IMR-90 (cell line): ENCODE measurements around the gene ABCC4. TPM values are rescaled to one million over a fixed set of nuclear protein-coding genes. Genes with fewer than 3 reads are reported as not detected.

Experiments used
- ATAC-seq: fragments of 200-7000 bp; cut with Tn5 transposase; 2 replicates; pipeline ENCODE4 v1.9.1; 2020; ENCODE audit warnings: low read depth, mild to moderate bottlenecking, moderate library complexity
- BruUV-seq: library from RNA; stranded (reverse); fragments of 400-500 nt; replicated peaks from 2 replicates; lab custom pipeline; 2021; lab: Mats Ljungman, UMichigan
- CTCF ChIA-PET: fragments of 300-600 bp; formaldehyde crosslinking; extraction: SDS; loops from one replicate; lab custom pipeline; 2021; ENCODE audit warnings: antibody characterized with exemption; lab: Yijun Ruan, JAX
- POLR2A ChIA-PET: fragments of 300-600 bp; sonication (Branson Sonifier 250); formaldehyde crosslinking; loops from one replicate; lab custom pipeline; 2022; ENCODE audit warnings: antibody characterized with exemption; ENCODE audit not compliant: unreplicated experiment; lab: Charles Lee
- DNase-seq: peaks from one replicate; pipeline ENCODE4 v3.0.0; 2013
- H2AFZ ChIP-seq: replicated peaks from 2 replicates; pipeline ENCODE3; 2013; ENCODE audit warnings: low read length, mild to moderate bottlenecking; ENCODE audit not compliant: poor library complexity
- H2AK5ac ChIP-seq: 2 replicates; pipeline ENCODE4 v1.6.1; 2013; ENCODE audit warnings: low read depth, low read length, inconsistent platforms
- H2AK9ac ChIP-seq: replicated peaks from 2 replicates; pipeline ENCODE3; 2013; ENCODE audit warnings: mild to moderate bottlenecking, low read depth, low read length, moderate library complexity; ENCODE audit not compliant: poor library complexity
- H2BK120ac ChIP-seq: 2 replicates; pipeline ENCODE4 v1.6.1; 2013; ENCODE audit warnings: low read depth, low read length, inconsistent platforms
- H2BK15ac ChIP-seq: 3 replicates; pipeline ENCODE4 v1.6.1; 2013; ENCODE audit warnings: low read depth, low read length, inconsistent platforms
- H2BK20ac ChIP-seq: 2 replicates; pipeline ENCODE4 v1.6.1; 2013; ENCODE audit warnings: low read depth, mild to moderate bottlenecking, inconsistent platforms, low read length, moderate library complexity
- H2BK5ac ChIP-seq: 2 replicates; pipeline ENCODE4 v1.6.1; 2013; ENCODE audit warnings: mild to moderate bottlenecking, low read depth, low read length, inconsistent platforms; ENCODE audit not compliant: poor library complexity, severe bottlenecking
- H3K14ac ChIP-seq: replicated peaks from 2 replicates; pipeline ENCODE4 v1.6.1; 2013; ENCODE audit warnings: low read depth, low read length, inconsistent platforms
- H3K18ac ChIP-seq: 2 replicates; pipeline ENCODE4 v1.6.1; 2013; ENCODE audit warnings: low read depth, low read length, control low read depth
- H3K23ac ChIP-seq: 2 replicates; pipeline ENCODE4 v1.6.1; 2013; ENCODE audit warnings: low read depth, low read length, inconsistent platforms
- H3K27ac ChIP-seq: 2 replicates; pipeline ENCODE4 v1.5.1; 2013; ENCODE audit warnings: mild to moderate bottlenecking, control low read depth, low read length; ENCODE audit not compliant: insufficient read depth
- H3K27me3 ChIP-seq: 2 replicates; pipeline ENCODE4 v1.6.1; 2013; ENCODE audit warnings: low read length; ENCODE audit not compliant: control insufficient read depth, insufficient read depth
- H3K36me3 ChIP-seq: 2 replicates; pipeline ENCODE4 v1.6.1; 2013; ENCODE audit warnings: low read length, mixed read lengths; ENCODE audit not compliant: control insufficient read depth, insufficient read depth
- H3K4ac ChIP-seq: 2 replicates; pipeline ENCODE4 v1.6.1; 2013; ENCODE audit warnings: low read depth, low read length, inconsistent platforms
- H3K4me1 ChIP-seq: 2 replicates; pipeline ENCODE4 v1.6.1; 2013; ENCODE audit warnings: low read length, mixed read lengths; ENCODE audit not compliant: control insufficient read depth, insufficient read depth
- H3K4me2 ChIP-seq: 2 replicates; pipeline ENCODE4 v1.6.1; 2013; ENCODE audit warnings: low read depth, mild to moderate bottlenecking, control low read depth, low read length, moderate library complexity
- H3K4me3 ChIP-seq: 2 replicates; pipeline ENCODE4 v1.5.1; 2013; ENCODE audit warnings: low read depth, mild to moderate bottlenecking, control low read depth, low read length, moderate library complexity; ENCODE audit not compliant: insufficient read depth
- H3K56ac ChIP-seq: 2 replicates; pipeline ENCODE4 v1.6.1; 2013; ENCODE audit warnings: low read length, inconsistent platforms; ENCODE audit not compliant: insufficient read depth; ENCODE audit errors: extremely low read depth
- H3K79me1 ChIP-seq, 2 experiments: 2 replicates each; pipeline ENCODE4 v1.6.1; 2013; ENCODE audit warnings: low read length in 2 of 2, inconsistent platforms in 1 of 2, low read depth in 1 of 2
- H3K9ac ChIP-seq: 2 replicates; pipeline ENCODE4 v1.6.1; 2013; ENCODE audit warnings: low read depth, low read length, control low read depth
- H3K9me1 ChIP-seq: 2 replicates; pipeline ENCODE4 v1.6.1; 2013; ENCODE audit warnings: low read length, inconsistent platforms; ENCODE audit not compliant: insufficient read depth
- H3K9me3 ChIP-seq: 2 replicates; pipeline ENCODE4 v1.6.1; 2013; ENCODE audit warnings: low read length; ENCODE audit not compliant: control insufficient read depth, insufficient read depth
- H4K20me1 ChIP-seq: 2 replicates; pipeline ENCODE4 v1.6.1; 2013; ENCODE audit warnings: low read length, inconsistent platforms; ENCODE audit not compliant: insufficient read depth
- H4K5ac ChIP-seq: 2 replicates; pipeline ENCODE4 v1.6.1; 2013; ENCODE audit warnings: mild to moderate bottlenecking, low read depth, low read length, control low read depth
- H4K8ac ChIP-seq, 2 experiments: 2 replicates each; pipeline ENCODE4 v1.6.1; 2013; ENCODE audit warnings: low read depth in 2 of 2, low read length in 2 of 2, control low read depth in 1 of 2, inconsistent platforms in 1 of 2
- H4K91ac ChIP-seq: 2 replicates; pipeline ENCODE4 v1.6.1; 2013; ENCODE audit warnings: low read depth, low read length, inconsistent platforms; ENCODE audit not compliant: insufficient read depth
- BHLHE40 ChIP-seq: fragments of 150-350 bp; IDR thresholded peaks from 2 replicates; pipeline ENCODE4 v1.6.1; 2016; ENCODE audit warnings: mild to moderate bottlenecking, low read depth, low read length
- CEBPB ChIP-seq: IDR thresholded peaks from 2 replicates; pipeline ENCODE4 v1.6.1; 2012; ENCODE audit warnings: low read depth, low read length, improper control_type of control experiment
- CHD1 ChIP-seq: IDR thresholded peaks from 2 replicates; pipeline ENCODE4 v1.6.1; 2012; ENCODE audit warnings: low read depth, low read length, improper control_type of control experiment
- FOS ChIP-seq: fragments of 150-350 bp; IDR thresholded peaks from 2 replicates; pipeline ENCODE4 v1.6.1; 2016; ENCODE audit warnings: low read depth, low read length
- MAFK ChIP-seq: IDR thresholded peaks from 2 replicates; pipeline ENCODE4 v1.6.1; 2012; ENCODE audit warnings: low read depth, low read length, improper control_type of control experiment
- MAZ ChIP-seq: IDR thresholded peaks from 2 replicates; pipeline ENCODE4 v1.6.1; 2012; ENCODE audit warnings: low read depth, mild to moderate bottlenecking, low read length, improper control_type of control experiment, moderate library complexity, borderline replicate concordance
- MXI1 ChIP-seq: IDR thresholded peaks from 2 replicates; pipeline ENCODE4 v1.6.1; 2012; ENCODE audit warnings: low read depth, mild to moderate bottlenecking, low read length, moderate library complexity, borderline replicate concordance
- NFE2L2 ChIP-seq: fragments of 150-350 bp; IDR thresholded peaks from 2 replicates; pipeline ENCODE4 v1.6.1; 2016; ENCODE audit warnings: low read depth, mild to moderate bottlenecking, low read length
- POLR2A ChIP-seq: IDR thresholded peaks from 2 replicates; pipeline ENCODE4 v1.6.1; 2012; ENCODE audit warnings: mild to moderate bottlenecking, low read depth, low read length
- RAD21 ChIP-seq: IDR thresholded peaks from 2 replicates; pipeline ENCODE4 v1.6.1; 2012; ENCODE audit warnings: low read length, improper control_type of control experiment
- RCOR1 ChIP-seq: IDR thresholded peaks from 2 replicates; pipeline ENCODE4 v1.6.1; 2012; ENCODE audit warnings: mild to moderate bottlenecking, low read length, improper control_type of control experiment; ENCODE audit not compliant: insufficient replicate concordance
- RFX5 ChIP-seq: IDR thresholded peaks from 2 replicates; pipeline ENCODE4 v1.8.0; 2012; ENCODE audit warnings: low read depth, mild to moderate bottlenecking, low read length, moderate library complexity
- SMC3 ChIP-seq: fragments of 150-350 bp; IDR thresholded peaks from 2 replicates; pipeline ENCODE4 v1.6.1; 2016; ENCODE audit warnings: low read depth, mild to moderate bottlenecking, antibody characterized with exemption, low read length, moderate library complexity
- WGBS, 2 experiments: methylation state at CpG; one replicate each; pipeline versions ENCODE4 v1.1.5 to v1.1.7; 2013; ENCODE audit warnings: missing lambda C conversion rate in 2 of 2; ENCODE audit not compliant: insufficient read length in 1 of 2; ENCODE audit errors: extremely low coverage in 2 of 2; 5-methylcytosine and 5-hydroxymethylcytosine counted together
- dilution Hi-C: fragments of 300-500 bp; cut with HindIII; formaldehyde crosslinking; loops from one replicate; pipeline ENCODE4 v1.14.3; 2018; ENCODE audit warnings: low sequenced_read_pairs; ENCODE audit not compliant: unreplicated experiment
- in situ Hi-C: fragments of 300-500 bp; cut with MboI; formaldehyde crosslinking; loops from 3 replicates; pipeline ENCODE4 v1.14.3; 2019; ENCODE audit warnings: low sequenced_read_pairs, inconsistent platforms, mixed read lengths
- intact Hi-C: fragments of 100-400 bp; cut with micrococcal nuclease; formaldehyde crosslinking; loops from 2 replicates; pipeline ENCODE4 v1.10.0; 2022
- polyA plus RNA-seq, 3 experiments: library from polyadenylated mRNA; depleted of rRNA; stranded (reverse); fragments of >200 nt; gene quantifications; 2 replicates each; pipeline ENCODE4 v1.2.3, GENCODE V29; 2012; ENCODE audit warnings: low replicate concordance in 1 of 3
- total RNA-seq: library from RNA; depleted of rRNA; stranded (reverse); fragments of >200 nt; gene quantifications from 2 replicates; pipeline ENCODE4 v1.2.3, GENCODE V29; 2012
- TF ChIP-seq, protein P1 (sequence below): fragments of 150-350 bp; IDR thresholded peaks from 2 replicates; pipeline ENCODE4 v1.6.1; 2017; ENCODE audit warnings: mild to moderate bottlenecking, antibody characterized with exemption, low read length, low read depth
- TF ChIP-seq, protein P2 (sequence below): fragments of 150-350 bp; IDR thresholded peaks from 2 replicates; pipeline ENCODE4 v1.6.1; 2016; ENCODE audit warnings: low read depth, mild to moderate bottlenecking, low read length, moderate library complexity, borderline replicate concordance
- TF ChIP-seq, protein P3 (sequence below): conservative IDR thresholded peaks from 2 replicates; pipeline ENCODE4 v1.5.1; 2012; ENCODE audit warnings: mild to moderate bottlenecking, low read depth, low read length, improper control_type of control experiment

Gene ABCC4
- total and polyA plus RNA-seq, 2 of the 4 experiments (the other 2 are of a cell fraction) = 16.6 to 41.4 TPM

DNA sequence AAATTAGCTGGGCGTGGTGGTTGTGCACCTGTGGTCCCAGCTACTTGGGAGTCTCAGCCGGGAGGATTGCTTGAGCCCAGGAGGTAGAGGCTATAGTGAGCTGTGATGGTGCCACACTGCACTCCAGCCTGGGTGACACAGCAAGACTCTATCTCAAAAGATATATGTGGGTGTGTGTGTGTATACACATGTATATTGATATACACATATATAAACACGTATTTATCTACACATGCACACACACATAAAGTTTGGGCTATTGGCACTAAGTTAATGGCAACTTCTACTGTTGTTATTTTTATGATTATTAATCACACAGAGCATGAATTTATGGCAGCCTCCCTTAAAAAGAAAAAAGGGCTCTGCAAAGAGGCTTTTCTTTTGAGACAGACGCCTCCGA, 27.1 kb upstream of the ABCC4 start:
- dilution Hi-C loops (no loop called here), in situ Hi-C loops (no loop called here), intact Hi-C loops (no loop called here)
- Histone ChIP-seq H3K9ac (no peak overlapping the region), H4K20me1 (no peaks in the 10 kb centered on the region), H3K9me3 (no peaks in the 10 kb centered on the region), H4K5ac (no peak overlapping the region), H3K36me3 (no peaks in the 10 kb centered on the region), H2BK20ac (no peak overlapping the region), H2AFZ (no peak overlapping the region), H2AK5ac (no peak overlapping the region), H3K23ac (no peak overlapping the region), H4K8ac (no peak overlapping the region), H3K27me3 (no peaks in the 10 kb centered on the region; the same call in 1 of the 2 replicates), H2BK5ac (no peak overlapping the region), H3K4ac (no peak overlapping the region), H3K4me3 (no peak overlapping the region), H2BK120ac (no peak overlapping the region), H3K9me1 (no peaks in the 10 kb centered on the region), H3K4me1 (no peaks in the 10 kb centered on the region), H2AK9ac (no peak overlapping the region), H3K27ac (no peak overlapping the region), H3K14ac (no peak overlapping the region), H3K79me1 (no peaks in the 10 kb centered on the region), H3K4me2 (no peak overlapping the region), H2BK15ac (no peak overlapping the region), H3K18ac (no peak overlapping the region), H3K56ac (no peak overlapping the region), H4K91ac (no peak overlapping the region)
- POLR2A ChIA-PET = no interaction called here
- no CpG with 5 or more reads among the region's 5 CpGs for WGBS, 2 experiments
- ATAC-seq (no peak), DNase-seq (no peak)
- CTCF ChIA-PET = no interaction called here
- no TSS peak for BruUV-seq
- TF ChIP-seq RCOR1 (no peak), POLR2A (no peak), FOS (no peak), RFX5 (no peak), MAZ (no peak), SMC3 (no peak), CEBPB (no peak), MXI1 (no peak), CHD1 (no peak), RAD21 (no peak), NFE2L2 (no peak), MAFK (no peak), BHLHE40 (no peak)
- TF ChIP-seq, protein P1, sequence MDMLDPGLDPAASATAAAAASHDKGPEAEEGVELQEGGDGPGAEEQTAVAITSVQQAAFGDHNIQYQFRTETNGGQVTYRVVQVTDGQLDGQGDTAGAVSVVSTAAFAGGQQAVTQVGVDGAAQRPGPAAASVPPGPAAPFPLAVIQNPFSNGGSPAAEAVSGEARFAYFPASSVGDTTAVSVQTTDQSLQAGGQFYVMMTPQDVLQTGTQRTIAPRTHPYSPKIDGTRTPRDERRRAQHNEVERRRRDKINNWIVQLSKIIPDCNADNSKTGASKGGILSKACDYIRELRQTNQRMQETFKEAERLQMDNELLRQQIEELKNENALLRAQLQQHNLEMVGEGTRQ = no peak
- TF ChIP-seq, protein P2, sequence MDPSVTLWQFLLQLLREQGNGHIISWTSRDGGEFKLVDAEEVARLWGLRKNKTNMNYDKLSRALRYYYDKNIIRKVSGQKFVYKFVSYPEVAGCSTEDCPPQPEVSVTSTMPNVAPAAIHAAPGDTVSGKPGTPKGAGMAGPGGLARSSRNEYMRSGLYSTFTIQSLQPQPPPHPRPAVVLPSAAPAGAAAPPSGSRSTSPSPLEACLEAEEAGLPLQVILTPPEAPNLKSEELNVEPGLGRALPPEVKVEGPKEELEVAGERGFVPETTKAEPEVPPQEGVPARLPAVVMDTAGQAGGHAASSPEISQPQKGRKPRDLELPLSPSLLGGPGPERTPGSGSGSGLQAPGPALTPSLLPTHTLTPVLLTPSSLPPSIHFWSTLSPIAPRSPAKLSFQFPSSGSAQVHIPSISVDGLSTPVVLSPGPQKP = no peak
- TF ChIP-seq, protein P3, sequence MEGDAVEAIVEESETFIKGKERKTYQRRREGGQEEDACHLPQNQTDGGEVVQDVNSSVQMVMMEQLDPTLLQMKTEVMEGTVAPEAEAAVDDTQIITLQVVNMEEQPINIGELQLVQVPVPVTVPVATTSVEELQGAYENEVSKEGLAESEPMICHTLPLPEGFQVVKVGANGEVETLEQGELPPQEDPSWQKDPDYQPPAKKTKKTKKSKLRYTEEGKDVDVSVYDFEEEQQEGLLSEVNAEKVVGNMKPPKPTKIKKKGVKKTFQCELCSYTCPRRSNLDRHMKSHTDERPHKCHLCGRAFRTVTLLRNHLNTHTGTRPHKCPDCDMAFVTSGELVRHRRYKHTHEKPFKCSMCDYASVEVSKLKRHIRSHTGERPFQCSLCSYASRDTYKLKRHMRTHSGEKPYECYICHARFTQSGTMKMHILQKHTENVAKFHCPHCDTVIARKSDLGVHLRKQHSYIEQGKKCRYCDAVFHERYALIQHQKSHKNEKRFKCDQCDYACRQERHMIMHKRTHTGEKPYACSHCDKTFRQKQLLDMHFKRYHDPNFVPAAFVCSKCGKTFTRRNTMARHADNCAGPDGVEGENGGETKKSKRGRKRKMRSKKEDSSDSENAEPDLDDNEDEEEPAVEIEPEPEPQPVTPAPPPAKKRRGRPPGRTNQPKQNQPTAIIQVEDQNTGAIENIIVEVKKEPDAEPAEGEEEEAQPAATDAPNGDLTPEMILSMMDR = no peak
